IMR-90 (cell line): Measurements from ENCODE around the gene TRIM62. TPM values are rescaled to one million over a fixed set of nuclear protein-coding genes. Genes with fewer than 3 reads are reported as not detected.

Experiments used
- ATAC-seq: fragments of 200-7000 bp; cut with Tn5 transposase; 2 replicates; pipeline ENCODE4 v1.9.1; 2020; ENCODE audit warnings: low read depth, mild to moderate bottlenecking, moderate library complexity
- BruUV-seq: library from RNA; stranded (reverse); fragments of 400-500 nt; replicated peaks from 2 replicates; lab custom pipeline; 2021; lab: Mats Ljungman, UMichigan
- CTCF ChIA-PET: fragments of 300-600 bp; formaldehyde crosslinking; extraction: SDS; loops from one replicate; lab custom pipeline; 2021; ENCODE audit warnings: antibody characterized with exemption; lab: Yijun Ruan, JAX
- POLR2A ChIA-PET: fragments of 300-600 bp; sonication (Branson Sonifier 250); formaldehyde crosslinking; loops from one replicate; lab custom pipeline; 2022; ENCODE audit warnings: antibody characterized with exemption; ENCODE audit not compliant: unreplicated experiment; lab: Charles Lee
- DNase-seq: peaks from one replicate; pipeline ENCODE4 v3.0.0; 2013
- H2AFZ ChIP-seq: replicated peaks from 2 replicates; pipeline ENCODE3; 2013; ENCODE audit warnings: low read length, mild to moderate bottlenecking; ENCODE audit not compliant: poor library complexity
- H2AK5ac ChIP-seq: 2 replicates; pipeline ENCODE4 v1.6.1; 2013; ENCODE audit warnings: low read depth, low read length, inconsistent platforms
- H2AK9ac ChIP-seq: replicated peaks from 2 replicates; pipeline ENCODE3; 2013; ENCODE audit warnings: mild to moderate bottlenecking, low read depth, low read length, moderate library complexity; ENCODE audit not compliant: poor library complexity
- H2BK120ac ChIP-seq: 2 replicates; pipeline ENCODE4 v1.6.1; 2013; ENCODE audit warnings: low read depth, low read length, inconsistent platforms
- H2BK15ac ChIP-seq: 3 replicates; pipeline ENCODE4 v1.6.1; 2013; ENCODE audit warnings: low read depth, low read length, inconsistent platforms
- H2BK20ac ChIP-seq: 2 replicates; pipeline ENCODE4 v1.6.1; 2013; ENCODE audit warnings: low read depth, mild to moderate bottlenecking, inconsistent platforms, low read length, moderate library complexity
- H2BK5ac ChIP-seq: 2 replicates; pipeline ENCODE4 v1.6.1; 2013; ENCODE audit warnings: mild to moderate bottlenecking, low read depth, low read length, inconsistent platforms; ENCODE audit not compliant: poor library complexity, severe bottlenecking
- H3K14ac ChIP-seq: replicated peaks from 2 replicates; pipeline ENCODE4 v1.6.1; 2013; ENCODE audit warnings: low read depth, low read length, inconsistent platforms
- H3K18ac ChIP-seq: 2 replicates; pipeline ENCODE4 v1.6.1; 2013; ENCODE audit warnings: low read depth, low read length, control low read depth
- H3K23ac ChIP-seq: 2 replicates; pipeline ENCODE4 v1.6.1; 2013; ENCODE audit warnings: low read depth, low read length, inconsistent platforms
- H3K27ac ChIP-seq: 2 replicates; pipeline ENCODE4 v1.5.1; 2013; ENCODE audit warnings: mild to moderate bottlenecking, control low read depth, low read length; ENCODE audit not compliant: insufficient read depth
- H3K27me3 ChIP-seq: 2 replicates; pipeline ENCODE4 v1.6.1; 2013; ENCODE audit warnings: low read length; ENCODE audit not compliant: control insufficient read depth, insufficient read depth
- H3K36me3 ChIP-seq: 2 replicates; pipeline ENCODE4 v1.6.1; 2013; ENCODE audit warnings: low read length, mixed read lengths; ENCODE audit not compliant: control insufficient read depth, insufficient read depth
- H3K4ac ChIP-seq: 2 replicates; pipeline ENCODE4 v1.6.1; 2013; ENCODE audit warnings: low read depth, low read length, inconsistent platforms
- H3K4me1 ChIP-seq: 2 replicates; pipeline ENCODE4 v1.6.1; 2013; ENCODE audit warnings: low read length, mixed read lengths; ENCODE audit not compliant: control insufficient read depth, insufficient read depth
- H3K4me2 ChIP-seq: 2 replicates; pipeline ENCODE4 v1.6.1; 2013; ENCODE audit warnings: low read depth, mild to moderate bottlenecking, control low read depth, low read length, moderate library complexity
- H3K4me3 ChIP-seq: 2 replicates; pipeline ENCODE4 v1.5.1; 2013; ENCODE audit warnings: low read depth, mild to moderate bottlenecking, control low read depth, low read length, moderate library complexity; ENCODE audit not compliant: insufficient read depth
- H3K56ac ChIP-seq: 2 replicates; pipeline ENCODE4 v1.6.1; 2013; ENCODE audit warnings: low read length, inconsistent platforms; ENCODE audit not compliant: insufficient read depth; ENCODE audit errors: extremely low read depth
- H3K79me1 ChIP-seq, 2 experiments: 2 replicates each; pipeline ENCODE4 v1.6.1; 2013; ENCODE audit warnings: low read length in 2 of 2, inconsistent platforms in 1 of 2, low read depth in 1 of 2
- H3K9ac ChIP-seq: 2 replicates; pipeline ENCODE4 v1.6.1; 2013; ENCODE audit warnings: low read depth, low read length, control low read depth
- H3K9me1 ChIP-seq: 2 replicates; pipeline ENCODE4 v1.6.1; 2013; ENCODE audit warnings: low read length, inconsistent platforms; ENCODE audit not compliant: insufficient read depth
- H3K9me3 ChIP-seq: 2 replicates; pipeline ENCODE4 v1.6.1; 2013; ENCODE audit warnings: low read length; ENCODE audit not compliant: control insufficient read depth, insufficient read depth
- H4K20me1 ChIP-seq: 2 replicates; pipeline ENCODE4 v1.6.1; 2013; ENCODE audit warnings: low read length, inconsistent platforms; ENCODE audit not compliant: insufficient read depth
- H4K5ac ChIP-seq: 2 replicates; pipeline ENCODE4 v1.6.1; 2013; ENCODE audit warnings: mild to moderate bottlenecking, low read depth, low read length, control low read depth
- H4K8ac ChIP-seq, 2 experiments: 2 replicates each; pipeline ENCODE4 v1.6.1; 2013; ENCODE audit warnings: low read depth in 2 of 2, low read length in 2 of 2, control low read depth in 1 of 2, inconsistent platforms in 1 of 2
- H4K91ac ChIP-seq: 2 replicates; pipeline ENCODE4 v1.6.1; 2013; ENCODE audit warnings: low read depth, low read length, inconsistent platforms; ENCODE audit not compliant: insufficient read depth
- FOS ChIP-seq: fragments of 150-350 bp; IDR thresholded peaks from 2 replicates; pipeline ENCODE4 v1.6.1; 2016; ENCODE audit warnings: low read depth, low read length
- MAZ ChIP-seq: IDR thresholded peaks from 2 replicates; pipeline ENCODE4 v1.6.1; 2012; ENCODE audit warnings: low read depth, mild to moderate bottlenecking, low read length, improper control_type of control experiment, moderate library complexity, borderline replicate concordance
- MXI1 ChIP-seq: IDR thresholded peaks from 2 replicates; pipeline ENCODE4 v1.6.1; 2012; ENCODE audit warnings: low read depth, mild to moderate bottlenecking, low read length, moderate library complexity, borderline replicate concordance
- NFE2L2 ChIP-seq: fragments of 150-350 bp; IDR thresholded peaks from 2 replicates; pipeline ENCODE4 v1.6.1; 2016; ENCODE audit warnings: low read depth, mild to moderate bottlenecking, low read length
- RAD21 ChIP-seq: IDR thresholded peaks from 2 replicates; pipeline ENCODE4 v1.6.1; 2012; ENCODE audit warnings: low read length, improper control_type of control experiment
- RCOR1 ChIP-seq: IDR thresholded peaks from 2 replicates; pipeline ENCODE4 v1.6.1; 2012; ENCODE audit warnings: mild to moderate bottlenecking, low read length, improper control_type of control experiment; ENCODE audit not compliant: insufficient replicate concordance
- WGBS, 2 experiments: methylation state at CpG; one replicate each; pipeline versions ENCODE4 v1.1.5 to v1.1.7; 2013; ENCODE audit warnings: missing lambda C conversion rate in 2 of 2; ENCODE audit not compliant: insufficient read length in 1 of 2; ENCODE audit errors: extremely low coverage in 2 of 2; 5-methylcytosine and 5-hydroxymethylcytosine counted together
- dilution Hi-C: fragments of 300-500 bp; cut with HindIII; formaldehyde crosslinking; loops from one replicate; pipeline ENCODE4 v1.14.3; 2018; ENCODE audit warnings: low sequenced_read_pairs; ENCODE audit not compliant: unreplicated experiment
- in situ Hi-C: fragments of 300-500 bp; cut with MboI; formaldehyde crosslinking; loops from 3 replicates; pipeline ENCODE4 v1.14.3; 2019; ENCODE audit warnings: low sequenced_read_pairs, inconsistent platforms, mixed read lengths
- intact Hi-C: fragments of 100-400 bp; cut with micrococcal nuclease; formaldehyde crosslinking; loops from 2 replicates; pipeline ENCODE4 v1.10.0; 2022
- polyA plus RNA-seq, 3 experiments: library from polyadenylated mRNA; depleted of rRNA; stranded (reverse); fragments of >200 nt; gene quantifications; 2 replicates each; pipeline ENCODE4 v1.2.3, GENCODE V29; 2012; ENCODE audit warnings: low replicate concordance in 1 of 3
- total RNA-seq: library from RNA; depleted of rRNA; stranded (reverse); fragments of >200 nt; gene quantifications from 2 replicates; pipeline ENCODE4 v1.2.3, GENCODE V29; 2012
- TF ChIP-seq, protein P1 (sequence below): conservative IDR thresholded peaks from 2 replicates; pipeline ENCODE4 v1.5.1; 2012; ENCODE audit warnings: mild to moderate bottlenecking, low read depth, low read length, improper control_type of control experiment
- TF ChIP-seq, protein P2 (sequence below): fragments of 150-350 bp; IDR thresholded peaks from 2 replicates; pipeline ENCODE4 v1.6.1; 2016; ENCODE audit warnings: low read depth, mild to moderate bottlenecking, low read length, moderate library complexity, borderline replicate concordance

Gene TRIM62
- total and polyA plus RNA-seq, 2 of the 4 experiments (the other 2 are of a cell fraction): 3.0 to 11.1 TPM

DNA sequence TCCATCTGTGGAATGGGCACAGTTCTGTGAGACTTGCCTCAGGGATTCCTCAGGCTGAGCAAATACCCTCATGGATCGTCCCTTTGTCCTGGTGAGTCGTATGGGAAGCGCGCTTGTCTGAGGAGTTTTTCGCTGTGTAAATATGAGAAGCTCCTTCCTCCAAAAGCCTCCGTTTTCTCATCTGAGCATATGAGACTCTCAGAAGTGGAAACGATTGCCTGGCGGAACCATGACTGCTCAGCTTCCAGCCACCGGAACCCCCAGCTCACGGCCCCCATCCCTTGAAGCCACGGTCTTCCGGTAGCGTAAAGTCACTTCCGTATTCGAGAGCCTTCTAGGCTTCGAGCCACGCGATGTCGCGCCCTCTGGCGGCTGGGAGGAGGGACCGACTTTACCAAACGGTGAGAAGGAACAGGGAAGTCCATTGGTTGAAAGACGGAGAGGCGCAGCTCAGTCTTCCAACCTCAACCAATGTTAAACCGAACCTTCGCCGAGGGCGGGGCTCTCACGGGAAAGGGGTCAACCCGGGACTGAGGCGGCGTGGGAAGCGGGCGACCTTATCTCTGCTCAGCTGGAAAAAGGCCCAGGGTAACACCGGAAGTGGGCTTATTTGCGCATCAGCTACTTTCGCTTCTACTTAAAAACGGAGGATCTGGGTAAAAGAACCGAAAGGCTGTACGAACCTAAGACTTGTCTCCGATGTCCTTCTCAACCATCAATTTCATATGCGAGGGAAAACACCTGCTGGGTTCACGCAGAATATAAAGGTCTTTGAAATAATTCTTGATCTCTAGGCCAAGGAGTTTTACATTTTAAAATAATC is 54.6 kb downstream of the TRIM62 start (continued):
- peak; percentile 39; the same call in 1 of the 2 replicates for TF ChIP-seq MXI1
- TF ChIP-seq RAD21: peak; percentile 50
- TF ChIP-seq NFE2L2: peak; percentile 6; the same call in 1 of the 2 replicates

DNA sequence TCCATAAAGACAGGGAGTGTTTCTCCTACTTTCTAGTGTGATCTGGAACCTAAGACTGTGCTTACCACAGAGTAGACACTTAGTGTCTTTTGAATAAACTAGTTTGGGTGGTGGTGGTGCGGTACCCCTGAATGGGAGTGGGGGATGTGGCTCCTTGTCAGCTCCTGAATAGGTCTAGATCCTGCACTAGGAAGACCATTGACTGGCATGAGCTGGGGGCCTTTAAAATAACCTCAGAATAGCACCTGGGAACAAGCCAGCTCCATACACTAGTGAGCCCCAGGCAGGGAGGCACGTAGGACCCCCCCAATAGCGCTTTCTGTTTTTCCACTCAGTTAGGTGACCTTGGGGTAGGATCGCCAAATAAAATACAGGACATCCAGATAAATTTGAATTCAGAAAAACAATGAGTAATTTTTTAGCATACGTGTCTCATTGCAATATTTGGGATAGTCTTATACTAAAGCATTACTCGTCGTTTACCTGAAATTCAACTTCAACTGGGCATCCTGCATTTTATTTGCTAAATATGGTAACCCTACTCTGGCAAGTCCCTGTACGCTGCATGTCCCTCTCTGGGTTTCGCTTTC is 55.3 kb downstream of the TRIM62 start:
- H2AK9ac ChIP-seq: peak overlapping the region; percentile 59
- H3K4ac ChIP-seq: peak overlapping the region; percentile 98
- H3K27me3 ChIP-seq: no peaks in the 10 kb centered on the region
- peak overlapping the region; percentile 98 for H3K56ac ChIP-seq
- peak overlapping the region; percentile 98 for H3K14ac ChIP-seq
- intact Hi-C loops (loop anchor here (5.0 kb wide), 1 partner anchor 331 kb away; no protein-coding TSS in a partner anchor), in situ Hi-C loops (no loop called here), dilution Hi-C loops (no loop called here)
- BruUV-seq: TSS peak; percentile 68
- H3K27ac ChIP-seq: peak overlapping the region; percentile 95
- no peaks in the 10 kb centered on the region for H3K9me1 ChIP-seq
- CTCF ChIA-PET: interaction anchor here (1.2 to 1.8 kb wide), 8 partner anchors 9 to 169 kb away, joined by 3 to 8 read pairs (median 5); no protein-coding TSS in a partner anchor
- no peak for TF ChIP-seq FOS
- TF ChIP-seq, protein P1, sequence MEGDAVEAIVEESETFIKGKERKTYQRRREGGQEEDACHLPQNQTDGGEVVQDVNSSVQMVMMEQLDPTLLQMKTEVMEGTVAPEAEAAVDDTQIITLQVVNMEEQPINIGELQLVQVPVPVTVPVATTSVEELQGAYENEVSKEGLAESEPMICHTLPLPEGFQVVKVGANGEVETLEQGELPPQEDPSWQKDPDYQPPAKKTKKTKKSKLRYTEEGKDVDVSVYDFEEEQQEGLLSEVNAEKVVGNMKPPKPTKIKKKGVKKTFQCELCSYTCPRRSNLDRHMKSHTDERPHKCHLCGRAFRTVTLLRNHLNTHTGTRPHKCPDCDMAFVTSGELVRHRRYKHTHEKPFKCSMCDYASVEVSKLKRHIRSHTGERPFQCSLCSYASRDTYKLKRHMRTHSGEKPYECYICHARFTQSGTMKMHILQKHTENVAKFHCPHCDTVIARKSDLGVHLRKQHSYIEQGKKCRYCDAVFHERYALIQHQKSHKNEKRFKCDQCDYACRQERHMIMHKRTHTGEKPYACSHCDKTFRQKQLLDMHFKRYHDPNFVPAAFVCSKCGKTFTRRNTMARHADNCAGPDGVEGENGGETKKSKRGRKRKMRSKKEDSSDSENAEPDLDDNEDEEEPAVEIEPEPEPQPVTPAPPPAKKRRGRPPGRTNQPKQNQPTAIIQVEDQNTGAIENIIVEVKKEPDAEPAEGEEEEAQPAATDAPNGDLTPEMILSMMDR: no peak
- TF ChIP-seq, protein P2, sequence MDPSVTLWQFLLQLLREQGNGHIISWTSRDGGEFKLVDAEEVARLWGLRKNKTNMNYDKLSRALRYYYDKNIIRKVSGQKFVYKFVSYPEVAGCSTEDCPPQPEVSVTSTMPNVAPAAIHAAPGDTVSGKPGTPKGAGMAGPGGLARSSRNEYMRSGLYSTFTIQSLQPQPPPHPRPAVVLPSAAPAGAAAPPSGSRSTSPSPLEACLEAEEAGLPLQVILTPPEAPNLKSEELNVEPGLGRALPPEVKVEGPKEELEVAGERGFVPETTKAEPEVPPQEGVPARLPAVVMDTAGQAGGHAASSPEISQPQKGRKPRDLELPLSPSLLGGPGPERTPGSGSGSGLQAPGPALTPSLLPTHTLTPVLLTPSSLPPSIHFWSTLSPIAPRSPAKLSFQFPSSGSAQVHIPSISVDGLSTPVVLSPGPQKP: no peak
- no peak for TF ChIP-seq MAZ
- TF ChIP-seq RAD21: no peak
- TF ChIP-seq RCOR1: no peak
- H3K23ac ChIP-seq: peak overlapping the region; percentile 96
- H3K9me3 ChIP-seq: no peaks in the 10 kb centered on the region
- peak overlapping the region; percentile 95 for H4K91ac ChIP-seq
- H3K36me3 ChIP-seq: no peaks in the 10 kb centered on the region
- DNase-seq (no peak), ATAC-seq (no peak)
- peak overlapping the region; percentile 74 for H3K4me3 ChIP-seq
- H3K18ac ChIP-seq: peak overlapping the region; percentile 93
- H4K8ac ChIP-seq: peak overlapping the region; percentile 96 to 98
- 0% methylated on average over 1 of the region's 9 CpGs; no CpG with 5 or more reads in 1 of the 2 experiments for WGBS, 2 experiments
- H2AFZ ChIP-seq: peak overlapping the region; percentile 87
- no peaks in the 10 kb centered on the region for H4K20me1 ChIP-seq
- H2BK120ac ChIP-seq: peak overlapping the region; percentile 35
- no peak overlapping the region for H2BK20ac ChIP-seq
- H2BK5ac ChIP-seq: peak overlapping the region; percentile 90
- H2BK15ac ChIP-seq: peak overlapping the region; percentile 81
- peak overlapping the region; percentile 98 for H4K5ac ChIP-seq
- peak overlapping the region; percentile 97 for H2AK5ac ChIP-seq
- peaks cover 3% of the 10 kb centered on the region; the same call in 1 of the 2 replicates for H3K4me1 ChIP-seq
- POLR2A ChIA-PET: interaction anchor here (0.7 to 1.1 kb wide), 3 partner anchors 9 to 27 kb away, joined by 3 to 6 read pairs (median 5); no protein-coding TSS in a partner anchor
- peaks cover 19 to 22% of the 10 kb centered on the region in 2 experiments for H3K79me1 ChIP-seq
- peak overlapping the region; percentile 99 for H3K9ac ChIP-seq
- peak overlapping the region; percentile 62 for H3K4me2 ChIP-seq
